HG02970 (cell line): ENCODE data around the gene FADS3.

ENCODE experiments used
- ATAC-seq: cut with Tn5 transposase; IDR thresholded peaks from one replicate; pipeline ENCODE4 v1.9.1; 2021; ENCODE audit warnings: mild to moderate bottlenecking, moderate library complexity, moderate number of reproducible peaks; ENCODE audit not compliant: unreplicated experiment, low FRiP score

FADS3 gene

GRCh38 chr11:61914471-61915171 is 23.3 kb upstream of the FADS3 start:
- ATAC-seq: no peak

GRCh38 chr11:61913699-61914395 is 22.5 kb upstream of the FADS3 start:
- ATAC-seq: no peak

- ATAC-seq: no peak
Measured at GRCh38 chr11:61912991-61913698, 21.8 kb upstream of the FADS3 start.

- no peak for ATAC-seq
Measured at GRCh38 chr11:61912530-61912898, 21.2 kb upstream of the FADS3 start.

GRCh38 chr11:61911701-61912529 is 20.6 kb upstream of the FADS3 start:
- no peak for ATAC-seq

- no peak for ATAC-seq
Measured at GRCh38 chr11:61911128-61911700, 19.9 kb upstream of the FADS3 start.

- ATAC-seq: no peak
Measured at GRCh38 chr11:61910187-61911127, 19.1 kb upstream of the FADS3 start.

- no peak for ATAC-seq
Measured at GRCh38 chr11:61908730-61909316, 17.5 kb upstream of the FADS3 start.

- ATAC-seq: no peak
Measured at GRCh38 chr11:61907871-61908729, 16.8 kb upstream of the FADS3 start.

- ATAC-seq: no peak
Measured at GRCh38 chr11:61907282-61907681, 15.9 kb upstream of the FADS3 start.

- no peak for ATAC-seq
Measured at GRCh38 chr11:61906522-61906909, 15.2 kb upstream of the FADS3 start.

GRCh38 chr11:61905801-61906521 is 14.6 kb upstream of the FADS3 start:
- ATAC-seq: no peak

GRCh38 chr11:61905067-61905696 is 13.8 kb upstream of the FADS3 start:
- no peak for ATAC-seq

GRCh38 chr11:61904539-61905048 is 13.2 kb upstream of the FADS3 start:
- no peak for ATAC-seq

- no peak for ATAC-seq
Measured at GRCh38 chr11:61903845-61904244, 12.5 kb upstream of the FADS3 start.

GRCh38 chr11:61902313-61902712 is 11.0 kb upstream of the FADS3 start:
- no peak for ATAC-seq

- ATAC-seq: no peak
Measured at GRCh38 chr11:61901397-61901796, 10.1 kb upstream of the FADS3 start.
